K562 (cell line): Measurements from ENCODE around the gene VPS18. TPM values are rescaled to one million over a fixed set of nuclear protein-coding genes. Genes with fewer than 3 reads are reported as not detected.

Experiments used
- DIDO1 ChIP-seq: fragments of 450-650 bp; IDR thresholded peaks from 2 replicates; pipeline ENCODE4 v1.6.1; 2016; ENCODE audit warnings: low read depth, missing biosample characterization, missing genetic modification characterization
- HEY1 ChIP-seq: fragments of 250-450 bp; sonication (Bioruptor Pico); IDR thresholded peaks from 2 replicates; pipeline ENCODE4 v1.5.0; 2020; ENCODE audit warnings: mild to moderate bottlenecking, moderate library complexity, borderline replicate concordance
- MAFK ChIP-seq: IDR thresholded peaks from 2 replicates; pipeline ENCODE4 v1.6.1; 2011; ENCODE audit warnings: low read length, improper control_type of control experiment
- MAZ ChIP-seq, 2 experiments: fragments of 450-650 bp in 1 of 2; sonication (generic) in 1 of 2; formaldehyde crosslinking; IDR thresholded peaks in 1 of 2; conservative IDR thresholded peaks in 1 of 2; 2 replicates each; pipeline versions ENCODE4 v1.4.0 to v1.5.0; 2020; ENCODE audit warnings: mild to moderate bottlenecking in 1 of 2, missing genetic modification reagents in 1 of 2
- MCM7 ChIP-seq, 2 experiments: fragments of 450-650 bp; IDR thresholded peaks; 2 replicates each; pipeline ENCODE4 v1.6.1; 2016 to 2018
- PTBP1 ChIP-seq: fragments of 200-400 bp; formaldehyde crosslinking; IDR thresholded peaks from 2 replicates; pipeline ENCODE4 v1.6.1; 2017; ENCODE audit warnings: low read depth, low read length
- SIX5 ChIP-seq, 2 experiments: IDR thresholded peaks; 2 replicates each; pipeline ENCODE4 v1.6.1; 2011; ENCODE audit warnings: low read length in 2 of 2, borderline replicate concordance in 1 of 2, low read depth in 1 of 2, mild to moderate bottlenecking in 1 of 2, moderate library complexity in 1 of 2; ENCODE audit not compliant: insufficient read depth in 1 of 2
- SMAD1 ChIP-seq: fragments of 150-350 bp; IDR thresholded peaks from 2 replicates; pipeline ENCODE4 v1.6.1; 2014; ENCODE audit warnings: low read length, low read depth; ENCODE audit not compliant: partially characterized antibody
- SMAD2 ChIP-seq: fragments of 150-350 bp; IDR thresholded peaks from 2 replicates; pipeline ENCODE4 v1.6.1; 2014; ENCODE audit warnings: low read depth, mild to moderate bottlenecking, low read length
- SMC3 ChIP-seq: conservative IDR thresholded peaks from 2 replicates; pipeline ENCODE4 v1.6.1; 2011; ENCODE audit warnings: low read depth, low read length, improper control_type of control experiment; ENCODE audit not compliant: insufficient read depth
- ZNF347 ChIP-seq: fragments of 450-650 bp; formaldehyde crosslinking; IDR thresholded peaks from 2 replicates; pipeline ENCODE4 v1.4.0; 2020; ENCODE audit warnings: low read depth, mild to moderate bottlenecking, moderate library complexity
- ZNF408 ChIP-seq: fragments of 250-450 bp; sonication (Bioruptor Pico); IDR thresholded peaks from 2 replicates; pipeline ENCODE4 v1.4.0; 2020; ENCODE audit warnings: low read depth, mild to moderate bottlenecking, moderate library complexity
- polyA plus RNA-seq, 8 experiments: library from polyadenylated mRNA; depleted of rRNA in 4 of 8; stranded (reverse) in 5 of 8; unstranded in 3 of 8; fragments of >200 nt; fragmentation: Nextera tagmentation in 2 of 8; fragmentation: Illumina TruSeq in 1 of 8; extraction: Ambion mirVana in 2 of 8; extraction: Trizol in 1 of 8; gene quantifications; 2 replicates each; pipeline versions ENCODE4 v1.2.1 to v1.2.3, GENCODE V29; 2011 to 2014; ENCODE audit warnings: inconsistent platforms in 1 of 8, missing spikeins in 1 of 8
- total RNA-seq, 7 experiments: library from RNA; depleted of rRNA in 6 of 7; stranded (reverse); fragments of >200 nt in 6 of 7; fragmentation: Illumina TruSeq in 2 of 7; extraction: Trizol in 2 of 7; gene quantifications; 2 replicates each; pipeline versions ENCODE4 v1.2.1 to v1.2.3, GENCODE V29; 2011 to 2021; ENCODE audit warnings: low replicate concordance in 1 of 7
- TF ChIP-seq, protein P1 (sequence below): fragments of 450-650 bp; conservative IDR thresholded peaks from 2 replicates; pipeline ENCODE4 v1.6.1; 2016; ENCODE audit warnings: missing genetic modification characterization, low read depth, mild to moderate bottlenecking, missing compliant biosample characterization, moderate library complexity
- TF ChIP-seq, protein P2 (sequence below): sonication (generic); formaldehyde crosslinking; IDR thresholded peaks from 2 replicates; pipeline ENCODE4 v1.8.1; 2023; ENCODE audit warnings: missing genetic modification reagents, mild to moderate bottlenecking, borderline replicate concordance
- TF ChIP-seq, protein P3 (sequence below): conservative IDR thresholded peaks from 2 replicates; pipeline ENCODE4 v1.6.1; 2011; ENCODE audit warnings: low read depth, mild to moderate bottlenecking, low read length; ENCODE audit not compliant: control insufficient read depth
- TF ChIP-seq, protein P4 (sequence below): fragments of 450-650 bp; formaldehyde crosslinking; IDR thresholded peaks from 2 replicates; pipeline ENCODE4 v1.4.0; 2020; ENCODE audit warnings: mild to moderate bottlenecking, moderate library complexity

VPS18 gene
- total and polyA plus RNA-seq, 9 of the 15 experiments (the other 6 are each of a cell fraction or from before 2014, with no cell fraction given), result 0.73 to 19.9 (median 8.5) TPM

DNA sequence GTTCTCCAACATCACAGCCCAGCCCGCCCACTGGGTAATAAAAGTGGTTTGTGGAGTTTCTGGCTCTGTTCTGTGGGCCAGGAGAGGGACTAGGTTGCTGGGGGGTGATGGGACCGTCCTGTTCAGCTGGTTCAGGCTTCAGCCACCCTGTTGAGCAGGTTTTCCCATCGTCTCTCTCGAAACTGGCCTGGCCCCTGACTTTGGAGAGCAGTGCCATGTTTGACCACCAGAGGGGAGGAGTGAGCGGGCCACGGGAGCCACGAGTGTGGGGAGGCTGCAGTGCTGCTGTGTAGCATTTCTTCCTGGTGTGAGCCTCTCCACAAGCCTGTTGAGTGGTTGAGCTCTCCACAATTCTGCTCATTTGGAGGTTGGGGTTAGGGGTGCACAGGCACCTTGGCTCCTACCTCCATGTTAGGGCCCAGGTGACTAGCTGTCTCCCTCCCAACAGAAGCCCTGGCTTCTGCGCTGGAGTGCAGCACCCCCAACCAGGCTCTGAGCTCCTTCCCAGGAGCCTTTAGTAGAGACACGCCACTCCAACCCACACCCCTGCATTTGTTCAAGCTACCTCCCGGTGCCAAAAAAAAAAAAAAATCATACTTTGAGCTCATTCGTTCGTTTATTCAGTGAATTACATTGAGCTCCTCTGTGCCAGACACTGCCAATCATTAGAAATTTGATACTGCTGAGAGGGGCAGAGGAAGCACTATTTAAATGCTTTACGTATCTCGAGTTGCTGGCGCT lies 36.5 kb upstream of the VPS18 start (continued):
- TF ChIP-seq, protein P1, sequence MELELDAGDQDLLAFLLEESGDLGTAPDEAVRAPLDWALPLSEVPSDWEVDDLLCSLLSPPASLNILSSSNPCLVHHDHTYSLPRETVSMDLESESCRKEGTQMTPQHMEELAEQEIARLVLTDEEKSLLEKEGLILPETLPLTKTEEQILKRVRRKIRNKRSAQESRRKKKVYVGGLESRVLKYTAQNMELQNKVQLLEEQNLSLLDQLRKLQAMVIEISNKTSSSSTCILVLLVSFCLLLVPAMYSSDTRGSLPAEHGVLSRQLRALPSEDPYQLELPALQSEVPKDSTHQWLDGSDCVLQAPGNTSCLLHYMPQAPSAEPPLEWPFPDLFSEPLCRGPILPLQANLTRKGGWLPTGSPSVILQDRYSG (tag), result no peak
- TF ChIP-seq ZNF347 (CRISPR knock-in tag) (no peak), SIX5 (IDR thresholded peaks at IDR 0.05; ENCODE audit: borderline replicate concordance in 1 of 2, insufficient read depth in 1 of 2, low read depth in 1 of 2, low read length in 2 of 2) (no peak), MAFK (peak; percentile 6; the same call in 1 of the 2 replicates), SMC3 (peak; percentile 88), MAZ (CRISPR knock-in tag; conservative IDR thresholded peaks at IDR 0.05 in 1 of 2, IDR thresholded peaks at IDR 0.05 in 1 of 2) (peak; percentile 17 to 69; a peak in 2 of 4 replicates), SMAD1 (no peak), DIDO1 (no peak), MCM7 (IDR thresholded peaks at IDR 0.05) (no peak), HEY1 (CRISPR knock-in tag) (no peak), ZNF408 (CRISPR knock-in tag) (no peak), SMAD2 (no peak), PTBP1 (no peak)
- TF ChIP-seq, protein P2, sequence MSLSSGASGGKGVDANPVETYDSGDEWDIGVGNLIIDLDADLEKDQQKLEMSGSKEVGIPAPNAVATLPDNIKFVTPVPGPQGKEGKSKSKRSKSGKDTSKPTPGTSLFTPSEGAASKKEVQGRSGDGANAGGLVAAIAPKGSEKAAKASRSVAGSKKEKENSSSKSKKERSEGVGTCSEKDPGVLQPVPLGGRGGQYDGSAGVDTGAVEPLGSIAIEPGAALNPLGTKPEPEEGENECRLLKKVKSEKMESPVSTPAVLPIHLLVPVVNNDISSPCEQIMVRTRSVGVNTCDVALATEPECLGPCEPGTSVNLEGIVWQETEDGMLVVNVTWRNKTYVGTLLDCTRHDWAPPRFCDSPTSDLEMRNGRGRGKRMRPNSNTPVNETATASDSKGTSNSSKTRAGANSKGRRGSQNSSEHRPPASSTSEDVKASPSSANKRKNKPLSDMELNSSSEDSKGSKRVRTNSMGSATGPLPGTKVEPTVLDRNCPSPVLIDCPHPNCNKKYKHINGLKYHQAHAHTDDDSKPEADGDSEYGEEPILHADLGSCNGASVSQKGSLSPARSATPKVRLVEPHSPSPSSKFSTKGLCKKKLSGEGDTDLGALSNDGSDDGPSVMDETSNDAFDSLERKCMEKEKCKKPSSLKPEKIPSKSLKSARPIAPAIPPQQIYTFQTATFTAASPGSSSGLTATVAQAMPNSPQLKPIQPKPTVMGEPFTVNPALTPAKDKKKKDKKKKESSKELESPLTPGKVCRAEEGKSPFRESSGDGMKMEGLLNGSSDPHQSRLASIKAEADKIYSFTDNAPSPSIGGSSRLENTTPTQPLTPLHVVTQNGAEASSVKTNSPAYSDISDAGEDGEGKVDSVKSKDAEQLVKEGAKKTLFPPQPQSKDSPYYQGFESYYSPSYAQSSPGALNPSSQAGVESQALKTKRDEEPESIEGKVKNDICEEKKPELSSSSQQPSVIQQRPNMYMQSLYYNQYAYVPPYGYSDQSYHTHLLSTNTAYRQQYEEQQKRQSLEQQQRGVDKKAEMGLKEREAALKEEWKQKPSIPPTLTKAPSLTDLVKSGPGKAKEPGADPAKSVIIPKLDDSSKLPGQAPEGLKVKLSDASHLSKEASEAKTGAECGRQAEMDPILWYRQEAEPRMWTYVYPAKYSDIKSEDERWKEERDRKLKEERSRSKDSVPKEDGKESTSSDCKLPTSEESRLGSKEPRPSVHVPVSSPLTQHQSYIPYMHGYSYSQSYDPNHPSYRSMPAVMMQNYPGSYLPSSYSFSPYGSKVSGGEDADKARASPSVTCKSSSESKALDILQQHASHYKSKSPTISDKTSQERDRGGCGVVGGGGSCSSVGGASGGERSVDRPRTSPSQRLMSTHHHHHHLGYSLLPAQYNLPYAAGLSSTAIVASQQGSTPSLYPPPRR (CRISPR knock-in tag), result no peak
- TF ChIP-seq, protein P3, sequence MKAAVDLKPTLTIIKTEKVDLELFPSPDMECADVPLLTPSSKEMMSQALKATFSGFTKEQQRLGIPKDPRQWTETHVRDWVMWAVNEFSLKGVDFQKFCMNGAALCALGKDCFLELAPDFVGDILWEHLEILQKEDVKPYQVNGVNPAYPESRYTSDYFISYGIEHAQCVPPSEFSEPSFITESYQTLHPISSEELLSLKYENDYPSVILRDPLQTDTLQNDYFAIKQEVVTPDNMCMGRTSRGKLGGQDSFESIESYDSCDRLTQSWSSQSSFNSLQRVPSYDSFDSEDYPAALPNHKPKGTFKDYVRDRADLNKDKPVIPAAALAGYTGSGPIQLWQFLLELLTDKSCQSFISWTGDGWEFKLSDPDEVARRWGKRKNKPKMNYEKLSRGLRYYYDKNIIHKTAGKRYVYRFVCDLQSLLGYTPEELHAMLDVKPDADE, result no peak
- TF ChIP-seq, protein P4, sequence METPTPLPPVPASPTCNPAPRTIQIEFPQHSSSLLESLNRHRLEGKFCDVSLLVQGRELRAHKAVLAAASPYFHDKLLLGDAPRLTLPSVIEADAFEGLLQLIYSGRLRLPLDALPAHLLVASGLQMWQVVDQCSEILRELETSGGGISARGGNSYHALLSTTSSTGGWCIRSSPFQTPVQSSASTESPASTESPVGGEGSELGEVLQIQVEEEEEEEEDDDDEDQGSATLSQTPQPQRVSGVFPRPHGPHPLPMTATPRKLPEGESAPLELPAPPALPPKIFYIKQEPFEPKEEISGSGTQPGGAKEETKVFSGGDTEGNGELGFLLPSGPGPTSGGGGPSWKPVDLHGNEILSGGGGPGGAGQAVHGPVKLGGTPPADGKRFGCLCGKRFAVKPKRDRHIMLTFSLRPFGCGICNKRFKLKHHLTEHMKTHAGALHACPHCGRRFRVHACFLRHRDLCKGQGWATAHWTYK, result peak; percentile 97
